HFFc6 (cell line): ENCODE measurements around the gene TBC1D3B. TPM values are rescaled to one million over a fixed set of nuclear protein-coding genes. Genes with fewer than 3 reads are reported as not detected.
A peak's percentile ranks its signal among the peaks of the same experiment; 100 is the strongest.
"Not testable (repeated sequence)": the region's sequence is repeated elsewhere in the genome, so short reads cannot be mapped to it uniquely, and the experiment has no call there.

Experiments
- DNase-seq: peaks from one replicate; pipeline ENCODE4 v3.0.0-alpha.2; 2018
- H3K27ac Mint-ChIP-seq: 2 replicates; pipeline ENCODE4 v1.8.0; 2020; ENCODE audit warnings: mild to moderate bottlenecking, mixed read lengths
- H3K27me3 Mint-ChIP-seq: 2 replicates; pipeline ENCODE4 v1.8.0; 2021; ENCODE audit warnings: mild to moderate bottlenecking, moderate library complexity, mixed read lengths; ENCODE audit not compliant: insufficient read depth
- H3K36me3 Mint-ChIP-seq: 2 replicates; pipeline ENCODE4 v1.8.0; 2021; ENCODE audit warnings: low read depth, mixed read lengths
- H3K4me1 Mint-ChIP-seq: 2 replicates; pipeline ENCODE4 v1.8.0; 2020; ENCODE audit warnings: low read depth, mixed read lengths
- H3K4me3 Mint-ChIP-seq: 2 replicates; pipeline ENCODE4 v1.8.0; 2020; ENCODE audit warnings: mild to moderate bottlenecking, moderate library complexity, mixed read lengths
- H3K9me3 Mint-ChIP-seq: 2 replicates; pipeline ENCODE4 v1.8.0; 2020; ENCODE audit warnings: mild to moderate bottlenecking, mixed read lengths
- CTCF ChIP-seq: fragments of 200-600 bp; sonication (generic); IDR thresholded peaks from 2 replicates; pipeline ENCODE4 v1.5.0; 2021; ENCODE audit warnings: antibody characterized with exemption, mild to moderate bottlenecking
- total RNA-seq, 6 experiments: library from RNA; stranded (reverse); fragmentation: NEBNext Ultra II Directional; extraction: Animal tissue kit (Norgen Biotek cat#: 25700); gene quantifications; 2 replicates in 1 of 6; 3 replicates in 5 of 6; pipeline ENCODE4 v1.2.3, GENCODE V29; 2021

The TBC1D3B gene
- total RNA-seq, 6 experiments from 2014 or later = 0.54 to 1.3 (median 0.80) TPM

GRCh38 chr17:36183001-36183971 is 6.8 kb upstream of the TBC1D3B start:
- Mint-ChIP-seq H3K27ac (peak overlapping the region; percentile 38; the same call in 1 of the 2 replicates), H3K4me1 (peaks cover 12% of the 10 kb centered on the region; the same call in 1 of the 2 replicates)

DNA sequence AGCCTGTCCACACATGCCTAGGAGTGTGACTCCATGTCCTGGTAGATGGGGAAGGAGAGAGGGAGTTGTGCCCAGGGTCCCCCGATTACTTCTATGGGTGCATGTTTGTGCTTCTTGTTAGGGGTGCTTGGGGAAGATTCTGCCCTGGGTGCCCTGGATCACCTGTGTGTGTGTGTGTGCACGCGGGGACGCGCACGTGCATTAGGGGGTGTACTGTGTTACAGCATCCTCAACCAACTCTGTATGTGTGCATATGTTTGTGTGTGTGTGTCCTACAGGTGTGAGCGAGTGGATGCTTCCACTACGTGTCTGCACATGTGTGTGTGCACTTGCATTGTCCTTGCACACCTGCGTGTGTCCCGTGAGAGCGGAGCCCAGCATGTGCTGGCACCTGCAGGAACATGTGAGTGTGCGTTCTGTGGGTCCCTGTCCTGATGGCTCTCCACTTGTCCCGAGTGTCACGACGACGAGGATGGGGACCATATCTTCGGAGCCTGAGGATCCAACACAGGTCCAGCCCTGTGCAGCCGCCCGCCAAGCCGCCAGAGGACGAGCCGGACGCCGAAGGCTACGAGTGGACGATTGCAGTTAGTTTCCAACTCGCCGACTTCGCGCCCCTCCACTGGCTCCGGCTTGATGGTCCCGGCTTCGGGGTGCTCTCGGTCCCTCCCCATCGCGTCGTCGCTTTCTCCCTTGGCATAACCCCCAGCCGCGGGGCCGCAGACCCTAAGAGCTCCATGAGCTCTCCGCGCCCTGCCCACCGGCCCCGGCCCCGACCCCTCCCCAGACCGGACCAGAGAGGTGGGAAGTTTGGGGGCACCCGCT is 6.0 kb upstream of the TBC1D3B start:
- Mint-ChIP-seq H3K27ac (peak overlapping the region; percentile 60), H3K27me3 (peaks cover 7% of the 10 kb centered on the region), H3K4me3 (peak overlapping the region; percentile 83)

More at GRCh38 chr17:36183001-36183971, 6.8 kb upstream of the TBC1D3B start:
- TF ChIP-seq CTCF = peak; percentile 17; the same call in 1 of the 2 replicates
- H3K36me3 Mint-ChIP-seq = no peaks in the 10 kb centered on the region
- peak overlapping the region; percentile 83 for H3K4me3 Mint-ChIP-seq
- DNase-seq = peak; percentile 53
- no peaks in the 10 kb centered on the region for H3K9me3 Mint-ChIP-seq
- peaks cover 7% of the 10 kb centered on the region for H3K27me3 Mint-ChIP-seq

DNA sequence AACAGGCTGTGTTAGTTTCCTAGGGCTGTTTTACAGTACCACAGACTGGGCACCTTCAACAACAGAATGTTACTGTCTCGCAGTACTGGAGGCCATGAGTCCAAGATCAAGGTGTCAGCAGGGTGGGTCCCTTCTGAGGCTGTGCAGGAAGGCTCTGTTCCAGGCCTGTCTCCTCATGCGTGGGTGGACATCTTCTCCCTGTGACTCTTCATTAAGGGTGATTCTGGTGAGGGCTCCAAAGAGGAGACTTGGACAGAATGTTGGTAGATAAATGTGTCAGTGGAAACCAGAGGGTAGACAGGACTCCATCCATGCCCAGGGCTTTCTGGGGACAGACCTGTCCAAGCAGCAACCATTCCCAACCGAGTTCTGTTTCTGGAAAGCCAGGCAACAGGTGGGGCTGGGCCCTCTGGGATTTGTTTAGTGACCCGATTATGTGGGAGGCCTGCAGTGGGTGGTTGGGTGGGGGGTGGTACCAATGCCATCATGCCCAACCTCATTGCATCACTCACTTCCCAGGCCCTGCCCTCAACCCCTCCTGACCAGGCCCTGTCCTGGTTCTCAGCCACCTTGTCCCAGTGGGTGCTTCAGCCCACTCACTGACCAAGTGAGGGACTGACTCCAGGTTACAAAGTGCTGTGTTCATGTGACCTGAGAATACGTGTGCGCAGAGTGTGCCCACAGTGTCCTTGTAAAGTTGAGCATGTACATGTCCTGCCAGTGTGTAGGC is 5.2 kb upstream of the TBC1D3B start:
- not testable (repeated sequence) for H3K27me3 Mint-ChIP-seq, H3K9me3 Mint-ChIP-seq

More for the DNA sequence above, 6.0 kb upstream of the TBC1D3B start:
- no peaks in the 10 kb centered on the region for H3K36me3 Mint-ChIP-seq
- no peaks in the 10 kb centered on the region for H3K9me3 Mint-ChIP-seq
- H3K4me1 Mint-ChIP-seq = peaks cover 5% of the 10 kb centered on the region; the same call in 1 of the 2 replicates
- no peak for DNase-seq
- no peak for TF ChIP-seq CTCF

GRCh38 chr17:36168836-36169235 is 7.6 kb downstream of the TBC1D3B start:
- not testable (repeated sequence) for H3K36me3 Mint-ChIP-seq, H3K9me3 Mint-ChIP-seq, H3K27ac Mint-ChIP-seq, H3K27me3 Mint-ChIP-seq, H3K4me3 Mint-ChIP-seq, H3K4me1 Mint-ChIP-seq, DNase-seq

More for the DNA sequence above, 5.2 kb upstream of the TBC1D3B start:
- not testable (repeated sequence) for H3K4me3 Mint-ChIP-seq, H3K4me1 Mint-ChIP-seq, H3K27ac Mint-ChIP-seq, DNase-seq, H3K36me3 Mint-ChIP-seq

DNA sequence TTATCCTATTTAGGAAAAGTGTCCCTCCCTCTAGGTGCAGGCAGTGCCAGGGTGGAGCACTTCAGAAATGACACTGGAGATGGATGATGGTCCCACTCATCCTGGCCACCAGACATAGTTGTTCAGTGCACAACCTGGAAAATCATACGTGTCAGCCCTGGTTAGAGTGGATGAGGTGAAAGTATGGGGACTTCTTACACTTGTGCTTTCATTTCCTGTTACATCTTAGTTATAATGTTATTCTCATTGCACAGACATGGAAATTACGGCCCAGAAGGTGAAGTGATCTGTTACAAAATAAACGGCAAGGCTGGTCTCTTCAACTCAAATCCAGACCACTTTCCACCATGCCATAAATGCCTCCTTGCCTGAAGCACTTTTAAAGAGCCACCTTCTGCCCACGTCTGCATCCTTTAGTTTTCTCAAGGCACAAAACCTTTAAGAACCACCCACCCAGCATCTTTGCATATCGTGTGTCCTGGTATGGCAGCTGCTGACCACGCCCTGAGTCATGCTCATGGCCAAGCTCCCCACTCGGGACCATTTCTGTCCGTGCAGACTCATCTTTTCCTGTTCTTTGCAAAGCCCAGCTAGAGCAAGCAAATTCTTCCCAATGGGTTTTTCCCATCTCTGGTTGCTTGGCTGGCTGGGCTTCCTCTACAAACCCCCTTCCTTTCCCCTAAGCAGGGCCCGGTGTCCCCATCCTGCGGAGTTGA is 22.4 kb downstream of the TBC1D3B start:
- Mint-ChIP-seq H3K4me3 (no peak overlapping the region), H3K9me3 (no peaks in the 10 kb centered on the region), H3K27me3 (peaks cover 3% of the 10 kb centered on the region; the same call in 1 of the 2 replicates), H3K4me1 (peaks cover 7% of the 10 kb centered on the region), H3K36me3 (no peaks in the 10 kb centered on the region), H3K27ac (no peak overlapping the region)
- no peak for TF ChIP-seq CTCF
- no peak for DNase-seq
